NCI-H187 (cell line): Measurements from ENCODE around the gene CFAP221.

Source experiments
- DNase-seq, 2 experiments: peaks; one replicate each; lab custom pipeline; 2025; lab: John Stamatoyannopoulos, UW

Gene CFAP221

DNA sequence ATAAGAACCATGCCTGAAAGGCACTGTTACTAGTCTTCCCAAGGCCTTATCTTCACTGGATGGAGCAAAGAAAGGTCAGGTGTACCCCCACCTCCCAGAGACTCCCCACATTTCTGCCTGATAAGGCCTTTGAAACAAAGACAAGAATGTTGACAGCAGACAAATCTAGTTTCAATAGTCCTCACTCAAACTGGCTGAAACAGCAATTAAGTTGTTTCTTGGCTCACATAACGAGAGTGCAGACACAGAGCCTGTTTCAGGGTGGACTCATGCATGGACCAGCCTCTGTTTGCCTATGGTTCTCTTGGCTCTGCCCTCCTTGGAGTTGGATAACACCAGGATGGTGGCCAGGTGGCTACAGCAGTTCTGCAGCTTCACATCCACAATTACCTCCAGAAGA lies 7.5 kb upstream of the CFAP221 start:
- no peak for DNase-seq

DNA sequence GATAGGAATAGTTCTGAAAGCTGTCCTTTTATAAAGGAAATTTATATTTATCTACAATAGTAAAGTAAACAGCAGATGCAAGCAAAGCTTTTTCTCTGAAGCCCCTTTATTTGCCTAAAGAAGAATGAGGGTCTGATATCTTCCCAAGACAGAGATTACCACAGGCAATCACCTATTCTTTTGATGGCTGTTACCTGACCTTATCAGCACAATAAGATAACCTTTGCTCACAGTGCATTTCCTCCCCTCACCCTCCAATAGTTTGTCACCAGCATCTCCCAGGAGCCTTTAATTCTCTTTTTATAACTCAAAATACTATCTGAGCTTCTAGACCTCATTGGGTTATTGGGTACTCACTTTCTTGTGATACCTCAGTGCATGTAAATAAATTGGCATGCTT lies 6.5 kb upstream of the CFAP221 start:
- no peak for DNase-seq

DNA sequence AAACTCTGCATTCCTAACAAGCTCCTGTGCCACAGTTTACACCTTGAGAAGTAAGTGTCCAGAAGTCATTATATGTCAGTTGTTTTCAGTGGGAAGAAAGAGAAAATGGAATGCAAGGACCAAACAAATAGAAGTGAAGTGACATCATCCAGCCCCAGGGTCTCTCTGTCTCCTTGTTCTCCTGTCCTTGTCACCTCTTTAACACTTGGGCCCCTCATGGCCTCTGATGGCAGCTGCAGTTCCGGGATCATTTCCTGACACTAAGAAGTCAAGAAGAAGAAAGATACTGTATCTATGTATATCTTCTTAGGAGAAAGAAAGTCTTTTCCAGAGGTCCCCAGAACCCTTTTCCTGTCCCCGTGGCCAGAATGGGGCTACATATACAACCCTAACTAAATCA lies 2.8 kb upstream of the CFAP221 start:
- no peak for DNase-seq

DNA sequence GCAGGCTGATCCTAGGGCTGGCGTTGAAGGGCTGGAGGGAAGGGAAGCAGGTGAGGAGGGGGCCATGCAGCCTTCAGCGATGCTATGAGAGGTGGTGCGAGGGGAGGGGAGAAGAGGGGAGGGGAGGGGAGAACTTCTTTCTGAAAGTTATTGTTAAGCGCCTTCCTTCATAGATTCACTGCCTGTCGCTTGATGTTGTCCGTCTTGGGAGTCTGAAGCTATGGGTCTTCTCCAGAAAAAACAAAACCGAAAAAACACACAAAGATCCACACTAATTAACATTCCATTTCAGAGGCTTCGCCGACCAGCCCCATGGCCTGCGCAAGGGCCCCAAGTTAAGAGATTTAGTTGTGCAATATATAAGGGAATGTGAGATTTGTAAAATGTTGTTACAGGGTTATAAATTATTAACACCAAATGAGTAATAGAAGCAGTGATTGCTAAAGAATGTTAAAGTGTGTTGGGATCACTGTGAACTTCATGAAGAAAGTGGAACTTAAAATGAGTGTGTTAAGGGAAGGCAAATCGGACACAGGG lies 758 bp downstream of the CFAP221 start:
- DNase-seq, result no peak

DNA sequence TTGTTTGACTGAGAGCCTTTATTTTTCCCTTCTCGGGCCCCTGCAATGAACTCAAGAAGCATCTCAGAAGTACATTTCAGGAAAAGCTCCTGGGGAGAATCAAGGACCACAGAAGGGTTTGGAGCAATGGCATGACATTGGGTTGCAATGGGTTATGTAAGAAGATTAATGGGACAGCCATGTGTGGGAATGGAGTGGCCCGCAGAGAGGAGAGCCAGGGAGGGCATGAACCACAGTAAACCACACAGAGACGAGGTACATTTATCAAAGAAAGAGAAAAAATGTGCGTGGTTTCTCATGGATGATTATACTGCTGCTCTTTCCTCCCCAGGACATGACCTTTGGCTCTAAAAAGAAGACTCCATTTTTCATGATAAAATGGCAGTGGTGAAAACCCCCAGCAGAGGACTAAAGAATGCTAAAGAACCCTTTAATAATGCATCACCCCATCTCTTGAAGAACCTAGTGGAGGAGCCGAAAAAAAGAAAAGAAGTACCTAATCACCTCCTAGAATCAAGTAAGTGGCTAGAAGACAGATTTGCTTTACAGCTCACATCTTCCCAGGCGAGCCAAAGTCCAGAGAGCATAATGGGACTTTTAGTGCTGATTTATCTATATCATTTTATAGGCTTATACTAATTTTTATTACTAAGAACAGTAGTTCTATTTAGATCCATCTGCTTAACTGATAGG lies 1.7 kb downstream of the CFAP221 start:
- no peak for DNase-seq

DNA sequence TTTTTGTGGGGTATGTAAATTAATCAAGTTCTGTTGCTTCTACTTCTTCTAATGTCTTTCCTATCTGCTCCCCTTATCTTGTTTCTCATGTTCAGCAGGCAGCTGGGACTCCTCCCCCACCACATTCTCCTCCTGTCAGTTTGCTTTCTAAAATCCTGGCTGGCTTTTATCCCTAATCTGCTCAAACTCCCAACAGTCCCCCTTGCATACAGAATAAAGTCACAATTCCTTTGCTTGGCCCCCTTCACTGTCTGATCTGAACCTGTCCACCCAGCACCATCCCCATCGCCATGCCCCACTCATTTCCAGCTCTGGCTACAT lies 2.2 kb downstream of the CFAP221 start:
- DNase-seq, result no peak

DNA sequence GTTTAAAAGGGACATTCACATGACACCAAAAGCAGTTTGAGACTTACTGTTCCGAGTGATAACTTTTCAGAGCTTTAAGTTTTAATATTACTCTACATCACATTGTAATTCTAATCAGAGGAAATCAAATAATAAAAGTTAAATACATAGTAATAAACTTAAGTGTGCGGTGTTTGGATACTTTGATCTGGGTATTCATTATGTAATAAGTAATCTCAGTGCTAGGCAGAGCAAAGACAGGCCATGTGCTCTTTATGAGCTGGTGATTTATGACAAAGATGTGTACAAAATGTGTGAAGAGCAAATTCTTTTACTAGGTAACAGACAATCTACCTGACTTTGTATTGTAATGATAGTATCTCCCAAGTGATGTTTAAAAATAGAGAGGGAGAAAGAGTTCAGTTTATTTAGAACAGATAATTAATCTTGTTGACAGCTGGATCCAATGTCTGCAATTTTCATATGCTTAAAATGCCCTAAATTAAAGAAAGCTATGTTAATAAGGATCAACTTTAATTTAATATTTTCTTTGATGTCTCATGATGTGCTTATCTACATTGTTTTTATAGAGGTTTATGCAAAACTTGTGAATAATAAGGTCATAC lies 4.4 kb downstream of the CFAP221 start:
- no peak for DNase-seq

DNA sequence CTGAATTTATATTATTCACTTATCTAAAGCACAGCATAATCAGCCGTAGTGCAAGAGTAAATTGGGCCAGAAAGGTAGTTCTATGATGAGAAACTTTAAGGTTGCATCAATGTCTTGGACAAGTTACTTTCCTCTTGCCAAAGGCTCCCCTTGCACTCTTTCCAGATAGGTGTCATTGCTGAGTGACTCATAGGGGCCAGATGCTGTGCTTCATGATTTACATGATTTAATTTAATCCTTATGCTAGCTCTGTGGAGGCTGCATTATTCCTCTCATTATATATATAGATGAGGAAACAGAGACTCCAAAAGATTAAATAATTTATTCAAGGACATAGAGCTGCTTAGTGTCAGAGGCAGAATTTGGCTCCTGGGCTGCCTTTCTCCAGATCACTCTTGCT lies 5.0 kb downstream of the CFAP221 start:
- no peak for DNase-seq

DNA sequence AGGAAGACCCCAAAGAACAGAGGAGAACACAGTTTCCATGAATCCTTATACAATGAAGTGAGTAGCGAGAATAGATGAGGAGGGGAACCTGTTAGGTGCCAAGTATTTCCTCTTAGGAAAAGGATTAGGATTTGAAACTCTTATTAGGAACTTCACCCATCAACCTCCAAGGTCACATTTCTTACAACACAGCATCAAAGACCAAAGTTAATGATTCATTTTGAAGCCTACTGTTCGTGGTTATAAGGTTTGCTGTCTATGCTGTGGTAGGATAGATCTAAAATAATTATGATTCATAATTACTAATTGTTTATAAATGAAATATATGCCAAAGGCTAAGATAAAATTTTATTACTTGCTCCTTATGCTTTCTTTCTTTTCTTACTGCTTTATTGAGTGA lies 6.1 kb downstream of the CFAP221 start:
- no peak for DNase-seq

DNA sequence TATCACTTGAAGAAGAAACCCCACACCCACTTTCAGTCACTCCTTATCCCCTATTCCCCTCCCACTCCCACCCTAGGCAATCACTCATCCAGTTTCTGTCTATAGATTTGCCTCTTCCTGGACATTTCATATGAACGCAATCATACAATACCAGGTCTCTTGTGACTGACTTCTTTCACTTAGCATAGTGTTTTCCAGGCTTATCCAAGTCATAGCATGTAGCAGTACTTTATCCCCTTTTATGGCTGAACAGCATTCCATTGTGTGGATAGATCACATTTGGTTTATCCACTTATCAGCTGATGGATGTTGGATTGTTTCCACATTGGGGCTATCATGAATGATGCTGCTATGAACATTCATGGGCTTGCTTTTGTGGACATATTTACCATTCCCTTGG lies 6.6 kb downstream of the CFAP221 start:
- no peak for DNase-seq

DNA sequence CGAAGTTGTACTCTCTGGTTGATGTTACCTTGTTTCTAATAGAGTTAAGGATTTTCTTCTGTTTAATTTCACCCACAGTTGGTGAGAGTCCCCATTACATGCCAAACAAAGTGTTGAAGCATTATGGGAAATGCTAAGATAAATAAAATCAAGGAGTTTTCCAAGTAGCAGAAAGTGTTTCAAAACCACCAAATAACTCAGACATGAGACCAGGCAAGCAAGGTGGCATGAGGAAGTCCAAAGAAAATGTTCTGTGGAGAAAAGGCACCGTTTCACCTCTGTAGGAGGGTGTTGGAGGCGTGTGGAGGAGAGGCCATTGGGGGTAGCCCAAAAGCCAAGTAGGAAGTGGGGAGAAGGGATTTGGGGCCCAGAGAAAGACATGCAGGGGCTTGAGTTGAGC lies 8.7 kb downstream of the CFAP221 start:
- no peak for DNase-seq

DNA sequence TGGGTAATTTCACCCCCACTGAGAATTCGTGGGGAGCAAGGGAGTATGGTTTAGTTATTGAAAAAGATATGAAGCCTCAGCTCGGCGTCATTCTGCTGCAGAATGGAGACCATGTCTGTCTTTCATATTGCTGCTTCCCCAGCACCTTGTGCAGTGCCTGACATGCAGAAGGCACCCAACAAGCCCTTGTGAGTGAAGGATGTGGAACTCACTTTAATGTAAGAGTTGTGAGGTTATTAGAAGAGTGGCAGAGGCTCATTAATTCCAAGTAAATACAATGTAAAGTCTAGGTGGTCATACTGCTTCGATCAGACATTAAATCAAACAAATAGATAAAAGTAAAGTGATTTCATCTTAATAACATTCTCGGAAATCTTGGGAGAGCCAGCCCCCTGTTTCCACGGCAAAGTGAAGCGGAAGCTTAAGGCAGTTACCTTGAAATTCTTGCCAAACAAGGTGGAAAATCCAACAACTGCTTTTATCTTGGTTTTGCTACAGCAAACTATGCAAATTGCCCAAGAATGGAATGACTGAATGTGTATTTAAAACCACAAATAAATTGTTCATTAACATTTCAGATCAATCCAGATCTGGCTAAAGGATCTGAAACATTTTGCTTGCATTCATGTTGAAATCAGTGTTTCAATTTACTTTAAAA lies 9.6 kb downstream of the CFAP221 start:
- DNase-seq, result no peak

DNA sequence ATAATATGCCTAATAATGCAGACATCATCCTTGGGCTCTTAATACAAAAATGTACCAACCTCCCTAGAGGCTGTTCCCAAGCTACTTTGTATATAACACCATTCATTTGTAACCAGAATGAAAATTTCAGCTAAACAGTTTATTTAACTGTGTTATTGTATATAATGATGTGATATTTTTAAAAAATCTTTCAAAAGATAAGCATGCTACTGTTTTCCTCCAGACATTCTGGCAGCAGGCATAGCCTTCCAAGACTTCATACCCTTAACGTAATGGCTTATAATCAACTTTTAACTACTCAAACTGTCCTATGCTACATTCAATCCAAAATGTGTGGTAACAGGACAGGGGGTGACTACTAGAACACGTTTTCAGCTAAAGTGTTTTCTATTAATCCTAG lies 21.2 kb downstream of the CFAP221 start:
- no peak for DNase-seq

DNA sequence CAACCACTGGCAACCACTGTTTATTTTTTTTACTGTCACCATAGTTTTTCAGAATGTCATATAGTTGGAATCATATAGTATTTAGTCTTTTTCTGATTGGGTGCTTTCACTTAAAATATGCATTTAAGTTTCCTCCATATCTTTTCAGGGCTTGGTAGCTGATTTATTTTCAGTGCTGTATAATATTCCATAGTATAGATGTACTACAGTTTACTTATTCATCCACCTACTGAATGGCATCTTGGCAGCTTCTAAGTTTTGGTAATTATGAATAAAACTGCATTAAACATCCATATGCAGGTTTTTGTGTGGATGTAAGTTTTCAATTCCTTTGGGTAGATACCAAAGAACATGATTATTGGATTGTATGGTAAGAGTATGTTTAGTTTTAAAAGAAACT lies 23.0 kb downstream of the CFAP221 start:
- DNase-seq, result no peak

DNA sequence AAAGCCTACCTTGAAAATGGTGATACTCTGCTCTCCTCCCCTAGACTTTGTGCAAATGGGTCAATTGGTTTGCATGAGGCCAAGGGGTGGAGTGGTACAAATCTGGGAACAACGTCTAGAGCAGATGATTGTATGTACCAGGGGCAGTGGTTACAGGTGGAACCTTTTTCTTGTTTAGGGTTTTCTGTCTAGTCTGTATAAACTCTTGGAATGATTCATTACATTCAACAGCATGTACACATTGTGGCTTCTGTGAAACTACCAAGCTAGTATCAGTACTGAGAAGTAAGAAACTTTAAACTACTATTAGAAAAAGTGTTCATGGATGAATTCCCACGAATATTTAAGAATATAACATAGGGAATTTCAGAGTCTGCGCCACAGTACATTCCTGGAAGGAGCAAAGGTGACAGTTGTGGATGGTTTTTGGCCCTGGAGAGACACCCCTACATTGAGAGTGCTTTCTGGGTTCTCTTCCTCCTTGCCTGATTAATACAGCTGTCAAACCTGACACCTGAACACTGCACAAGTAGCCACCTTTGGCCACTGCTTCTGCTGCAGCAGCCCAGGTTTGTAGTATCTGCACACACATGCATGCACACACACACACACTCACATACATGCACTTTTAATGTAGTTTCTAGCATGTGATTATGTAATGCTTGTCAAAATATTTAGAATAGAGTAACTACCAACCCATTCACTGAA lies 30.0 kb downstream of the CFAP221 start:
- DNase-seq, result no peak

DNA sequence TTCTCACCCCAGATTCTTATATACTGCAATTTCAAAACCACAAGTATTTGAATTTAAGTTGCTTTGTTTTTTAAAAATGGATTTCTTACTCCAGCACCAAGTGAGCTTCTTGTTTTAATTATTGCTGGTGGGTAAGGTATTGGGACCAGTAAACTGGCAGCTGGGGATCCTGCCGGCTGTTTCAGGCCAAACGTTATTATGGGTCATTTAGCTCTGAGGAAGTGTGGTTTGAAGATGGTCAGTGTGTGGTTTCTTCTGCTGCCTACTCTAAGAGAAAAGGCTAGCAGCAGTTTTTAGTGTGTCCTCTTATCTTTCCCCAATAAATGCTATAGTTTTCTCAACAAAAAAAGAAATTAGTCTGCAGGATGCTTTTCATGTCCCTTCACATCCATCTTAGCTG lies 30.6 kb downstream of the CFAP221 start:
- no peak for DNase-seq

DNA sequence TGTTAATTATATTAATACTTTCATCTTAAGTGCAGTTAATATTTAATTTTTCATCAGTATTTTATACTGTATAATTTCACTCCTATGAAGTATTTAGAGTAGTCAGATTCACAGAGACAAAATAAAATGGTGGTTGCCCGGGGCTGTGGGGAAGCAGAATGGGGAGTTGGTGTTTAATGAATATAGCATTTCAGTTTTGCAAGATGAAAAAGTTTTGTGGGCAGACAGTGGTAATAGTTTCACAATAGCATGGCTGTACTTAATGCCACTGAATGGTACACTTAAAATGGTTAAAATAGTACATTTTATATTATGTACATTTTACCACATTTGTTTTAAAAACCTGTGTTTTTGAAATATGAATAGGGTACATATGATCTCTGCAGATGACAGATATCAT lies 31.2 kb downstream of the CFAP221 start:
- no peak for DNase-seq

DNA sequence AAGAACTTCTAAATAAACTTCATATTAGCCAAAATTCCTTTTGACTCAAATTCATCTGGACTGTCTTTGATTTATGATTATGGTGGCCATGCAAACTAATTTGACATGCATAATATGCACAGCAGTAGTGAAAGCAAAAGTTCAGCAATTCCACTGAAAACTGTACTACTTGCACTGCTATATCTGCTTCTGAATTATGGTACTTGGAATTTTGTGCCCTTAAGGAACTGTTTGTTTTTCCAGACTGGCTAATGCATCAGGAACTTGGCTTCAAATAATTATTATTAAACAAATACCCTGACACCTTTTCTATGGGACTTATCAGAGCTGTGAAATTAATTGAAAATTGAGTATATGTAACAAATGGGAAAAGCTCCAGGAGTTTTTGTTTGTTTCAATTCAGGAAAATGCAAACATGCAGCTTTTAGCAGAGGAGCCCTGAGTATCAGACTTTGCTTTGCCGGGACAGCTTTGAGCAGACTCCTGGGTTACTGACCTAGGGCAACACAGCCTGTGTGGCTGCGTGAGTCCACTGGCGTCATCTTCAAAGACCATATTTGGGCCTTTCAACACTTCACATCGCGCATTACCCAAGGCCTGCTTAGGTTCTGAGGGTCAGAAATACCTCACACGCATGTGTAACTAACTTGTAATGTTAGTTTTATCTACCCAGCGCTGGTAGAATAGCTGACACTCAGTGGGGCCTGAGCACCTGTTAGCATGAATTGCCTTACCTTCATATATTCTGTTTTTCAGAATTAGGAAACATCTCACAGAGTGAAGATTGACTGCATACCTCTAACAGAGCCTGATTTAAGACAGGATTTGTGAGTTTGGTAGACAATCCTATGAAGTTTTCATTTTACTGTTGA lies 35.4 kb downstream of the CFAP221 start:
- DNase-seq, result no peak

DNA sequence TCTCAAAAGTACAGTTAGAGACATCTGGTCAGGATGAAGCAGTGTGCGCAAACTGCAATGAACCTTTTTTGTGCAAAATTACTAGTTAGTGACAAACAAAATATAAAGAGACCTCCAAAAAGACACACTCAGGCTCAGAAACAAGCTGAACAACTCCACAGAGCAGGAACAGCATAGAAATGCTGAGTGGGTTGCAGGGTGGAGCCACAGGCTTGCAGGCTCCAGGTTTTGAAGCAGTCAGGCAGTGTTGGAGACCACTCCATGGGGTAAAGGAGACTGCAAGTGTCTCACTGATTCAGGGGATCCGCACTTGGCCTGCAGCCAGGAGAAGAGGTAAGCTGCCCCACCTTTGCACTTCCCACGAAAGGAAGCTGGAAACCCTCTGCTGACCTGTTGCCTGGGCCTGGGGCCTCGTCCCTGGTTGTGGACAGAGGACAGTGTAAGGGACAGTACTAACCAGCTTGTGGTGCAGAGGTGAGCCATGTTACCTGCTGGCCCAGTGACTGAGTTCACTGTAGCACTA lies 36.4 kb downstream of the CFAP221 start:
- DNase-seq, result no peak

DNA sequence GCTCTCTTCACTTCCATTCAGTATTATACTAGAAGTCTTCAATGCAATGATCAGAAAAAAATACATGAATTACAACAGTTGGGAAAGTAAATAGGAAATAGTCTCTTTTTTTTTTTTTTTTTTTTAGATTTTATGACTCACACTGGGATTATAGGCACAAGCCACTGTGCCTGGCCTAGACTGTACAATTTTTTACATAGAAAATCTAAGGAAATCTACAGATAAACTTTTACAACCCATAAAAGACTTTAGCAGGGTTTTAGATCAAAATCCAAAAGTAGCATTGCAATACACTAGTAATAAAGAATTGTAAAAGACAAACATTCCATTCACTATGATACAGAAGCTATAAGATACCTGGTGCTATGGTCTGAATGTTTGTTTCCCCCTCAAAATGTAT lies 39.0 kb downstream of the CFAP221 start:
- no peak for DNase-seq

DNA sequence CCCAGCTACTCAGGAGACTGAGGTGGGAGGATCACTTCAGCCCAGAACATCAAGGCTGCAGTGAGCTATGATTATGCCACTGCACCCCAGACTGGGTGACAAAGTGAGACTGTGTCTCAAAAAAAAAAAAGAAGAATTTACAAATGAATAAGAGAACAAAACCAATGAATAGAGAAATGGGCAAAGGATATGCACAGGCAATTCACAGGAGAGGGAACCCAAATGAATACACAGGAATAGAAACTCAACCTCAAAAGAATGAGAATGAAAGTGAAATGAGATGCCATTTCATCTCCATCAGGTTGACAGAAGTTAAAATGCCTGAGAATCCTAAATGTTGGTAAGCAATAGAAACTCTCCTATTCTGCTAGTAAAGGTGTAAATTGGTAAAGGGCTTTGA lies 40.2 kb downstream of the CFAP221 start:
- DNase-seq, result no peak

DNA sequence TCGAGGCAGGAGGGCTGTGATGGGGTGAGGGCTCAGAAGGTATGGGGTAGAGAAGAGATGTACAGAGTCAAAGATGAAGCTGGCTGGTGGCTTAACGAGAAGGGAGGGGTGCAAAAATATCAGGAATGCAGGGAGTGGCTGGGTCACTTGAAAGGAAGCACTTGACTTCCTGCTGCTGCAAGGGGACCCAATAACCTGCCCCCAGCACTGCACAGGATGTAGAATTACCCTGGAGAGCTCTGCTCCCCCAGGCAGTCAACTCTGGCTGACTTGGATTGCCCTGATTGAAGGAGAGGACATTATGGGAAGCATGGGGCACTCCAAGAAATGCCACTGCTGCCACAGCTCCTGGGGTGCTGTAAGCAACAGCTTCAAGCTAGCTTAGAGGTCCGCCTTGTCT lies 41.8 kb downstream of the CFAP221 start:
- DNase-seq, result no peak
